Esophagus muscularis mucosa (tissue), 3 donors: ENCODE results near the gene KCNAB1.

ENCODE experiments used
- CTCF ChIP-seq, 3 experiments: fragments of 200-600 bp in 2 of 3; fragments of 450-650 bp in 1 of 3; sonication (generic) in 2 of 3; IDR thresholded peaks; one replicate each; pipeline ENCODE4 v1.5.1; 2017 to 2019; ENCODE audit warnings: antibody characterized with exemption in 3 of 3, mild to moderate bottlenecking in 2 of 3, moderate library complexity in 1 of 3
- POLR2A ChIP-seq: fragments of 450-650 bp; IDR thresholded peaks from one replicate; pipeline ENCODE4 v1.6.1; 2017; ENCODE audit warnings: antibody characterized with exemption, moderate library complexity, mild to moderate bottlenecking, low read depth

- no peak for TF ChIP-seq CTCF (IDR thresholded peaks at IDR 0.05)
- no peak for TF ChIP-seq POLR2A
Observed at GRCh38 chr3:156227704-156228103, 107.3 kb downstream of the KCNAB1 start.
